GM23248 (cell line): Measurements from ENCODE around the gene LILRB3.

Experiments used
- EZH2 ChIP-seq: fragments of 200-600 bp; sonication (generic); IDR thresholded peaks from 2 replicates; pipeline ENCODE4 v1.6.1; 2018; ENCODE audit warnings: antibody characterized with exemption, mild to moderate bottlenecking; ENCODE audit not compliant: insufficient read depth, poor library complexity, severe bottlenecking
- EZH2phosphoT487 ChIP-seq: fragments of 200-600 bp; sonication (generic); IDR thresholded peaks from 2 replicates; pipeline ENCODE4 v1.6.1; 2018; ENCODE audit warnings: antibody characterized with exemption, moderate library complexity, mild to moderate bottlenecking, low read depth; ENCODE audit not compliant: insufficient read depth

DNA sequence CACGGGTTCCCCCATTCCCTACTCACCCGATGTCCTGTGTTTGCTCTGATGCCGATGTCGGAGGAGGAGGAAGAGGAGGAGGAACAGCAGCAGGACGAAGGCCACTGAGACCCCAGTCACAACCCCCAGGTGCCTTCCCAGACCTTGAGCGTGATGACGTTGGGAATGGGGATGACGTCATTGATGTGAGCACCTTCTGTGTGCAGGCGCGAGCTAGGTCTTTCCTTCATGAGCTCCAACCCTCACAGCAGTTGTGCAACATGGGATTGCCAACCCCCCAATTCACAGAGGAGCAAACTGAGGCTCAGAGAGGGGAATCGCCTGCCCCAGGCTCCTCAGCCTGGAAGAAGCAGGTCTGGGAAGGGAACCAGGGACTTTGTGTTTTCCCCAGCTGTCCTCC is 30.0 kb upstream of the LILRB3 start:
- no peak for TF ChIP-seq EZH2
- TF ChIP-seq EZH2phosphoT487: no peak
